A673 (cell line): ENCODE data around the gene CUX1. TPM values are rescaled to one million over a fixed set of nuclear protein-coding genes. Genes with fewer than 3 reads are reported as not detected.

Source experiments
- BruUV-seq: library from RNA; stranded (reverse); fragments of 400-500 nt; replicated peaks from 2 replicates; lab custom pipeline; 2021; lab: Mats Ljungman, UMichigan
- CTCF ChIA-PET: fragments of 300-600 bp; sonication (Branson Sonifier 250); formaldehyde crosslinking; loops from one replicate; lab custom pipeline; 2022; ENCODE audit warnings: antibody characterized with exemption; lab: Charles Lee
- POLR2A ChIA-PET: fragments of 300-600 bp; sonication (Branson Sonifier 250); formaldehyde crosslinking; loops from one replicate; lab custom pipeline; 2022; ENCODE audit warnings: antibody characterized with exemption; ENCODE audit not compliant: low non-redundant PET; lab: Charles Lee
- DNase-seq: peaks from one replicate; pipeline ENCODE4 v3.0.0-alpha.2; 2015; ENCODE audit warnings: low spot score
- H3K27ac ChIP-seq: fragments of 200-600 bp; sonication (generic); 2 replicates; pipeline ENCODE4 v1.5.1; 2016; ENCODE audit warnings: mixed run types, low read depth, mild to moderate bottlenecking, mixed read lengths, antibody characterized with exemption, low read length; ENCODE audit not compliant: poor library complexity, severe bottlenecking
- H3K27me3 ChIP-seq: fragments of 200-600 bp; sonication (generic); replicated peaks from 2 replicates; pipeline ENCODE4 v1.6.1; 2017; ENCODE audit warnings: mixed run types, low read depth, mild to moderate bottlenecking, mixed read lengths, antibody characterized with exemption, low read length; ENCODE audit not compliant: insufficient read depth, poor library complexity
- H3K36me3 ChIP-seq: fragments of 200-600 bp; sonication (generic); 2 replicates; pipeline ENCODE4 v1.6.1; 2016; ENCODE audit warnings: mixed run types, mild to moderate bottlenecking, mixed read lengths, antibody characterized with exemption, low read length; ENCODE audit not compliant: insufficient read depth, poor library complexity, severe bottlenecking
- H3K4me1 ChIP-seq: fragments of 200-600 bp; sonication (generic); 2 replicates; pipeline ENCODE4 v1.6.1; 2017; ENCODE audit warnings: mixed run types, mild to moderate bottlenecking, mixed read lengths, antibody characterized with exemption, low read length; ENCODE audit not compliant: insufficient read depth, poor library complexity, severe bottlenecking
- H3K4me3 ChIP-seq: fragments of 200-600 bp; sonication (generic); 2 replicates; pipeline ENCODE4 v1.5.1; 2016; ENCODE audit warnings: low read depth, mixed run types, mild to moderate bottlenecking, mixed read lengths, low read length; ENCODE audit not compliant: poor library complexity, severe bottlenecking
- H3K9me3 ChIP-seq: fragments of 200-600 bp; sonication (generic); 2 replicates; pipeline ENCODE4 v1.6.1; 2016; ENCODE audit warnings: mixed run types, low read depth, mild to moderate bottlenecking, mixed read lengths, antibody characterized with exemption, low read length; ENCODE audit not compliant: poor library complexity, severe bottlenecking
- CTCF ChIP-seq: fragments of 300-800, 200-600 bp; sonication (generic); conservative IDR thresholded peaks from 2 replicates; pipeline ENCODE4 v1.5.1; 2017; ENCODE audit warnings: low read depth, mild to moderate bottlenecking, antibody characterized with exemption, low read length, moderate library complexity, mixed read lengths
- EZH2 ChIP-seq: fragments of 200-600 bp; sonication (generic); IDR thresholded peaks from 2 replicates; pipeline ENCODE4 v1.6.1; 2017; ENCODE audit warnings: borderline replicate concordance, low read depth, mild to moderate bottlenecking, mixed read lengths, antibody characterized with exemption, low read length; ENCODE audit not compliant: poor library complexity, severe bottlenecking
- intact Hi-C: fragments of 100-400 bp; cut with micrococcal nuclease; formaldehyde crosslinking; loops from one replicate; pipeline ENCODE4 v1.10.0; 2022; ENCODE audit not compliant: unreplicated experiment
- total RNA-seq: library from RNA; stranded (reverse); gene quantifications from 2 replicates; pipeline ENCODE4 v1.2.3, GENCODE V29; 2021

CUX1 gene
- total RNA-seq, 1 experiment from 2014 or later: 49.4 TPM

DNA sequence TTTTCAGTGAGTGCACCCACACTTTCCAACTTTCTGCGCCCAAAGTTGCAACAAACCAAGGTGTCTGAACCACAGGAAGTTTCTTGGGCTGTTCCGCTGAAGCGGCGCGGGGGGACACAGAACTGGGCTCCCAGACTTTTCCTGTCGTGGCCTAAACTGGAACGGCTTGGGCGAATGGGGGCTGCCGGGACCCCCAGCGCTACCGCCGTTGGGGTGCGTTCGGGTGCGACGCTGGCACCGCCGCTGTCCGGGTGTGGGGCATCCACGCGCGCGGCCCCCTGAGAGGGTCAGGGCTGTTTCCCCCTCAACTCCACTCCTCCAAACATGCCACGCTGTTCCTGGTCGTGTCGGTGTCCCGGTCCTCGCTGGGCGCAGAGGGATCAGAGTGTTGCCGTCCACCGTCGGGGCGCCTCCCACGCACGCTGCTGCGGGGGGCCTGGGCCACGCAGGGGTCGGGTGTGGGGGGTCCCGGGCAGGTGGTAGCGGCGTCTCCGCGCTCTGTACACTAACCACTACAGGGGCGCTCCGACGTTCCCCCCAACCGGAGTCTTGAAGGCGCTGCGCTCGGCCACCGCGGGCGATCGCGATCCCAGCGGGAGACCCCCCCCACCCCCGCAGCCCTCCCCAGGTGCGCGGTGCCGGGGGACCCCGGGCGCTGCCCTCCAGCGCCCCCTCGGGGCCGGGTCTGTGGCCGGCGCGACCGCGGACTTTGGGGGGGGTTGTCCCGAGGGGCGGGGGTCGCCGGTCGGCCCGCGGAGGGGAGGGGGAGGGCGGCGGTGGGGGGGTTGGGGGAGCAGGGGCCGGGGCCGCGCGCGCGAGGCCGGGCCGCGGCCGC lies 2.2 kb upstream of the CUX1 start:
- Histone ChIP-seq H3K9me3 (no peaks in the 10 kb centered on the region), H3K4me1 (peaks cover 42% of the 10 kb centered on the region), H3K36me3 (no peaks in the 10 kb centered on the region), H3K27ac (peak overlapping the region; percentile 77), H3K27me3 (no peaks in the 10 kb centered on the region), H3K4me3 (peak overlapping the region; percentile 66)
- POLR2A ChIA-PET: no interaction called here
- intact Hi-C loops: loop anchor here (2.0 to 10.0 kb wide), 5 partner anchors 72 to 422 kb away; no protein-coding TSS in a partner anchor
- BruUV-seq: no TSS peak
- TF ChIP-seq EZH2: no peak
- no peak; the same call in 1 of the 2 replicates for TF ChIP-seq CTCF
- CTCF ChIA-PET: no interaction called here
- DNase-seq: peak; percentile 61

DNA sequence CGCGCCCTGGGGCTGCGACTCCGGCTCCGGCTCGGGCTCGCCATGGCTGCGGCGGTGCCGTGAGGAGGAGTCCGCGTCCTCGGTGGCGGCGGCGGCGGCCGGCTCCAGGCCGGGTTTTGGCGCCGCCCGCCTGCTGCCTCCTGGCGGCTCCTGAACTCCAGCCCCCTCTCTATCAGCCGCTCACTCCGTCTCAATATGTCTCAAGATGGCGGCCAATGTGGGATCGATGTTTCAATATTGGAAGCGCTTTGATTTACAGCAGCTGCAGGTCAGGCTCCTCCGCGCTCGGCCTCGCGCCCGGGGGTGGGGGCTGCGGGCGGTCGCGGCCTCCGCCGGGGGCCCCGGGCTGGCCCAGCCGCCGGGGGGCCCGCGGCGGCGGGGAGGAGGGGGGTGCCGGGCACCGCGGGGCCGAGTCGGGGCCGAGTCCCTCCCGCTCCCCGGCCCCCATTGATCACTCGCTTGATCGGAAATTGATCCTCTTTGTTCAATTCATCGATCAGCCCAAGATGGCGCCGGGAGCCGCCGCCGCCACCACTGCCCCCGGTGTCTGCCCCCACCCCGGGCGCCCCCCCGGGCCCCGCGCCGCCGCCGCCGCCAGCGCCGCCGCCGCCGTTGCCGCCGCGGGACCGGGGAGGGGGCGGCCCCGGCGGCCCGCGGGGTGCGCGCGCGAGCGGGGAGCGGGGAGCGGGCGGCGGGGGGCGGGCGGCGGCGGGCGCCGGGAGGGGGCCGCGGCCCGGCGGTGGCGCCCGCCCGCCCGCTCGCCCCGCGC lies 1.4 kb upstream of the CUX1 start:
- Histone ChIP-seq H3K9me3 (no peaks in the 10 kb centered on the region), H3K4me3 (peak overlapping the region; percentile 72), H3K27me3 (no peaks in the 10 kb centered on the region), H3K36me3 (no peaks in the 10 kb centered on the region), H3K4me1 (peaks cover 50% of the 10 kb centered on the region), H3K27ac (peak overlapping the region; percentile 65)
- TF ChIP-seq CTCF (no peak), EZH2 (no peak)
- intact Hi-C loops: loop anchor here (2.0 to 10.0 kb wide), 4 partner anchors 73 to 421 kb away; no protein-coding TSS in a partner anchor
- ChIA-PET CTCF (no interaction called here), POLR2A (no interaction called here)
- peak; percentile 90 for DNase-seq
- no TSS peak for BruUV-seq

- TF ChIP-seq CTCF (no peak), EZH2 (no peak)
- peaks cover 53% of the 10 kb centered on the region for H3K4me1 ChIP-seq
- peak; percentile 52 for DNase-seq
- intact Hi-C loops: loop anchor here (5.0 to 10.0 kb wide), 3 partner anchors 212 to 420 kb away; no protein-coding TSS in a partner anchor
- peak overlapping the region; percentile 72 for H3K4me3 ChIP-seq
- BruUV-seq: no TSS peak
- H3K9me3 ChIP-seq: no peaks in the 10 kb centered on the region
- H3K27ac ChIP-seq: no peak overlapping the region
- no peaks in the 10 kb centered on the region for H3K27me3 ChIP-seq
- no peaks in the 10 kb centered on the region for H3K36me3 ChIP-seq
- ChIA-PET CTCF (no interaction called here), POLR2A (no interaction called here)
These were observed 593 bp upstream of the CUX1 start for GRCh38 chr7:101816595-101817470.
